H1 (cell line): ENCODE results near the gene EML1. TPM values are rescaled to one million over a fixed set of nuclear protein-coding genes. Genes with fewer than 3 reads are reported as not detected.

Source experiments
- CTCF ChIA-PET: fragments of 300-600 bp; sonication (Branson Sonifier 250); formaldehyde crosslinking; loops from one replicate; lab custom pipeline; 2021; ENCODE audit not compliant: partially characterized antibody; lab: Charles Lee
- POLR2A ChIA-PET: fragments of 300-600 bp; sonication (Branson Sonifier 250); formaldehyde crosslinking; loops from one replicate; lab custom pipeline; 2021; ENCODE audit warnings: inconsistent platforms; ENCODE audit not compliant: partially characterized antibody; lab: Charles Lee
- DNase-seq, 2 experiments: peaks; one replicate each; pipeline versions ENCODE4 v3.0.0 to v3.0.0-alpha.2; 2010 to 2022; ENCODE audit warnings: low spot score in 2 of 2, low read depth in 1 of 2, mixed read lengths in 1 of 2
- FAIRE-seq: peaks from 2 replicates; lab custom pipeline; 2011; peaks lifted over from hg19 to GRCh38; lab: Jason Lieb, UNC
- H2AFZ ChIP-seq: 2 replicates; pipeline ENCODE4 v1.8.1; 2012; ENCODE audit warnings: low read length, inconsistent platforms
- H2AK5ac ChIP-seq: 2 replicates; pipeline ENCODE4 v1.6.1; 2013; ENCODE audit warnings: low read depth, low read length
- H2BK120ac ChIP-seq: replicated peaks from 2 replicates; pipeline ENCODE3; 2013; ENCODE audit warnings: low read depth, low read length, inconsistent platforms
- H2BK12ac ChIP-seq: 2 replicates; pipeline ENCODE4 v1.6.1; 2013; ENCODE audit warnings: low read depth, low read length
- H2BK15ac ChIP-seq: 2 replicates; pipeline ENCODE4 v1.6.1; 2013; ENCODE audit warnings: low read length
- H2BK20ac ChIP-seq: 2 replicates; pipeline ENCODE4 v1.6.1; 2013; ENCODE audit warnings: low read length
- H2BK5ac ChIP-seq: 2 replicates; pipeline ENCODE4 v1.6.1; 2013; ENCODE audit warnings: low read depth, low read length
- H3K14ac ChIP-seq: 2 replicates; pipeline ENCODE4 v1.6.1; 2013; ENCODE audit warnings: inconsistent platforms; ENCODE audit not compliant: insufficient read length
- H3K18ac ChIP-seq: 2 replicates; pipeline ENCODE4 v1.6.1; 2013; ENCODE audit warnings: low read length; ENCODE audit errors: extremely low read depth
- H3K23ac ChIP-seq: 2 replicates; pipeline ENCODE4 v1.6.1; 2013; ENCODE audit warnings: inconsistent platforms; ENCODE audit not compliant: insufficient read length
- H3K23me2 ChIP-seq: 2 replicates; pipeline ENCODE4 v1.6.1; 2013; ENCODE audit warnings: low read depth, low read length
- H3K27ac ChIP-seq: 2 replicates; pipeline ENCODE4 v1.6.1; 2011; ENCODE audit warnings: low read depth, low read length, inconsistent platforms
- H3K27me3 ChIP-seq, 4 experiments: replicated peaks in 1 of 4; 1 replicate in 1 of 4; 2 replicates in 3 of 4; pipeline versions ENCODE4 v1.6.1 to v1.8.1; 2011 to 2013; ENCODE audit warnings: low read length in 3 of 4, mild to moderate bottlenecking in 3 of 4, inconsistent platforms in 2 of 4, mixed read lengths in 2 of 4, moderate library complexity in 1 of 4; ENCODE audit not compliant: control insufficient read depth in 3 of 4, insufficient read depth in 3 of 4; ENCODE audit errors: extremely low read depth in 1 of 4
- H3K36me3 ChIP-seq, 4 experiments: 2 replicates each; pipeline versions ENCODE4 v1.6.1 to v1.8.1; 2011 to 2013; ENCODE audit warnings: mild to moderate bottlenecking in 4 of 4, low read length in 3 of 4, moderate library complexity in 2 of 4, control low read depth in 1 of 4, inconsistent platforms in 1 of 4; ENCODE audit not compliant: insufficient read depth in 4 of 4, control insufficient read depth in 2 of 4
- H3K4ac ChIP-seq: replicated peaks from 2 replicates; pipeline ENCODE3; 2013; ENCODE audit warnings: low read length, low read depth, mixed read lengths, inconsistent platforms; ENCODE audit not compliant: insufficient read length
- H3K4me1 ChIP-seq, 4 experiments: replicated peaks in 1 of 4; 1 replicate in 1 of 4; 2 replicates in 3 of 4; pipeline versions ENCODE4 v1.6.1 to v1.8.1; 2011 to 2013; ENCODE audit warnings: low read length in 3 of 4, inconsistent platforms in 2 of 4, mixed read lengths in 1 of 4; ENCODE audit not compliant: insufficient read depth in 4 of 4, control insufficient read depth in 3 of 4
- H3K4me2 ChIP-seq, 2 experiments: 2 replicates each; pipeline versions ENCODE4 v1.6.1 to v1.8.1; 2011 to 2013; ENCODE audit warnings: low read depth in 2 of 2, low read length in 2 of 2, control low read depth in 1 of 2, inconsistent platforms in 1 of 2, mild to moderate bottlenecking in 1 of 2; ENCODE audit not compliant: insufficient read depth in 1 of 2
- H3K4me3 ChIP-seq, 4 experiments: fragments of 200-600, 300-600 bp in 1 of 4; sonication (generic), shearing (Covaris generic), sonication (Bioruptor Twin) in 1 of 4; 2 replicates each; pipeline versions ENCODE4 v1.5.1 to v1.8.1; 2011 to 2016; ENCODE audit warnings: low read length in 4 of 4, low read depth in 3 of 4, control low read depth in 2 of 4, inconsistent platforms in 2 of 4, mild to moderate bottlenecking in 2 of 4, mixed read lengths in 1 of 4, moderate library complexity in 1 of 4; ENCODE audit not compliant: insufficient read depth in 2 of 4; ENCODE audit errors: extremely low read depth in 1 of 4
- H3K56ac ChIP-seq: replicated peaks from 2 replicates; pipeline ENCODE3; 2013; ENCODE audit warnings: low read depth, mild to moderate bottlenecking, mixed read lengths, low read length, inconsistent platforms; ENCODE audit not compliant: insufficient read length
- H3K79me1 ChIP-seq: 2 replicates; pipeline ENCODE4 v1.6.1; 2013; ENCODE audit warnings: low read depth, low read length, control low read depth
- H3K79me2 ChIP-seq, 2 experiments: 2 replicates each; pipeline versions ENCODE4 v1.6.1 to v1.8.1; 2012 to 2013; ENCODE audit warnings: low read length in 2 of 2, mild to moderate bottlenecking in 2 of 2, inconsistent platforms in 1 of 2; ENCODE audit not compliant: insufficient read depth in 2 of 2, control insufficient read depth in 1 of 2
- H3K9ac ChIP-seq, 4 experiments: replicated peaks in 1 of 4; 1 replicate in 1 of 4; 2 replicates in 3 of 4; pipeline versions ENCODE4 v1.6.1 to v1.8.1; 2011 to 2013; ENCODE audit warnings: low read depth in 3 of 4, low read length in 3 of 4, control low read depth in 2 of 4, mild to moderate bottlenecking in 2 of 4, moderate library complexity in 2 of 4, inconsistent platforms in 1 of 4; ENCODE audit errors: extremely low read depth in 1 of 4
- H3K9me3 ChIP-seq, 2 experiments: 2 replicates each; pipeline versions ENCODE4 v1.6.1 to v1.8.1; 2012 to 2013; ENCODE audit warnings: mild to moderate bottlenecking in 2 of 2, moderate library complexity in 2 of 2, control low read depth in 1 of 2, inconsistent platforms in 1 of 2, low read depth in 1 of 2, low read length in 1 of 2, mixed read lengths in 1 of 2; ENCODE audit not compliant: insufficient read depth in 2 of 2
- H4K20me1 ChIP-seq, 2 experiments: replicated peaks in 1 of 2; 2 replicates each; pipeline versions ENCODE3 to v1.8.1; 2011 to 2013; ENCODE audit warnings: inconsistent platforms in 2 of 2, low read length in 2 of 2, mild to moderate bottlenecking in 1 of 2; ENCODE audit not compliant: insufficient read depth in 2 of 2, control insufficient read depth in 1 of 2
- H4K5ac ChIP-seq: 2 replicates; pipeline ENCODE4 v1.6.1; 2013; ENCODE audit warnings: low read length, low read depth, mixed read lengths, inconsistent platforms; ENCODE audit not compliant: insufficient read length
- H4K8ac ChIP-seq: 2 replicates; pipeline ENCODE4 v1.8.0; 2013; ENCODE audit warnings: mild to moderate bottlenecking, moderate library complexity, low read length, inconsistent platforms; ENCODE audit not compliant: insufficient read depth; ENCODE audit errors: extremely low read depth
- H4K91ac ChIP-seq: replicated peaks from 2 replicates; pipeline ENCODE3; 2013; ENCODE audit warnings: low read length, mixed read lengths, inconsistent platforms; ENCODE audit not compliant: insufficient read length
- BRCA1 ChIP-seq: IDR thresholded peaks from 2 replicates; pipeline ENCODE4 v1.6.1; 2012; ENCODE audit warnings: low read depth, low read length, improper control_type of control experiment
- CEBPB ChIP-seq: IDR thresholded peaks from 2 replicates; pipeline ENCODE4 v1.6.1; 2012; ENCODE audit warnings: low read depth, low read length
- KDM4A ChIP-seq: IDR thresholded peaks from one replicate; pipeline ENCODE4 v1.7.1; 2012; ENCODE audit warnings: low read depth, mild to moderate bottlenecking, moderate library complexity, low read length, inconsistent platforms; ENCODE audit not compliant: severe bottlenecking
- SIRT6 ChIP-seq: IDR thresholded peaks from one replicate; pipeline ENCODE4 v1.7.1; 2012; ENCODE audit warnings: low read length, inconsistent platforms
- SP2 ChIP-seq: IDR thresholded peaks from 2 replicates; pipeline ENCODE4 v1.6.1; 2012; ENCODE audit warnings: mild to moderate bottlenecking, low read length, inconsistent platforms
- SUZ12 ChIP-seq: fragments of 200-600 bp; sonication (generic); IDR thresholded peaks from 2 replicates; pipeline ENCODE4 v1.6.1; 2012; ENCODE audit warnings: mild to moderate bottlenecking, inconsistent platforms, low read length, moderate library complexity, mixed read lengths
- WGBS, 2 experiments: shearing (Covaris generic) in 1 of 2; methylation state at CpG; one replicate each; pipeline versions ENCODE4 v1.1.6 to v1.1.7; 2013 to 2015; ENCODE audit warnings: low lambda C conversion rate in 2 of 2, mixed read lengths in 2 of 2, inconsistent platforms in 1 of 2, low coverage in 1 of 2, missing lambda C conversion rate in 1 of 2; ENCODE audit not compliant: insufficient replicate concordance in 2 of 2, insufficient coverage in 1 of 2, insufficient read length in 1 of 2; ENCODE audit errors: extremely low coverage in 1 of 2, missing lambda C conversion rate in 1 of 2; 5-methylcytosine and 5-hydroxymethylcytosine counted together
- polyA plus RNA-seq, 7 experiments: library from polyadenylated mRNA; depleted of rRNA in 3 of 7; stranded (reverse) in 5 of 7; unstranded in 2 of 7; fragments of >200 nt in 5 of 7; fragments of 200-250 nt in 2 of 7; gene quantifications; 1 replicate in 5 of 7; 2 replicates in 1 of 7; 4 replicates in 1 of 7; pipeline versions ENCODE4 v1.2.1 to v1.2.3, GENCODE V29; 2011 to 2013; ENCODE audit warnings: missing spikeins in 2 of 7, mixed read lengths in 2 of 7
- total RNA-seq: library from RNA; stranded (reverse); fragmentation: NEBNext Ultra II Directional; extraction: Animal tissue kit (Norgen Biotek cat#: 25700); gene quantifications from 2 replicates; pipeline ENCODE4 v1.2.1, GENCODE V29; 2021

Gene EML1
- total and polyA plus RNA-seq, 2 of the 8 experiments (the other 6 are each of a cell fraction or from before 2014, with no cell fraction given) = 11.1 to 24.7 TPM

- Histone ChIP-seq H3K23me2 (no peaks in the 10 kb centered on the region), H2BK5ac (no peak overlapping the region), H3K18ac (no peak overlapping the region), H2BK120ac (no peak overlapping the region), H3K9ac (no peak overlapping the region), H3K56ac (no peak overlapping the region), H3K23ac (no peak overlapping the region), H3K36me3 (no peaks in the 10 kb centered on the region), H4K5ac (no peak overlapping the region), H3K79me2 (no peaks in the 10 kb centered on the region), H3K27ac (no peak overlapping the region), H2BK20ac (no peak overlapping the region), H3K9me3 (no peaks in the 10 kb centered on the region), H3K79me1 (no peaks in the 10 kb centered on the region), H2AK5ac (no peak overlapping the region), H3K4me1 (peaks cover 7 to 31% (median 16%) of the 10 kb centered on the region in 4 experiments), H4K91ac (no peak overlapping the region), H3K4me3 (no peak overlapping the region), H2BK15ac (no peak overlapping the region), H3K14ac (no peak overlapping the region), H3K27me3 (no peaks in the 10 kb centered on the region), H3K4ac (no peak overlapping the region), H4K20me1 (no peaks in the 10 kb centered on the region), H2AFZ (no peak overlapping the region), H3K4me2 (no peak overlapping the region), H4K8ac (no peak overlapping the region), H2BK12ac (no peak overlapping the region)
- FAIRE-seq (no peak), DNase-seq (no peak)
- WGBS, 2 experiments = 83% methylated on average over 2 of the region's 2 CpGs; no CpG with 5 or more reads in 1 of the 2 experiments
- ChIA-PET CTCF (interaction anchor here (0.7 to 11.0 kb wide), 9 partner anchors 6 to 344 kb away, joined by 3 to 152 read pairs (median 4); no protein-coding TSS in a partner anchor), POLR2A (no interaction called here)
- no peak for TF ChIP-seq SUZ12
- TF ChIP-seq BRCA1 = no peak
- no peak for TF ChIP-seq SP2
- TF ChIP-seq SIRT6 = no peak
- no peak for TF ChIP-seq CEBPB
- no peak for TF ChIP-seq KDM4A
Measured at GRCh38 chr14:99892406-99892805, 99.2 kb downstream of the EML1 start.
